ENCODE data around the gene KLHDC8B.

KLHDC8B gene

GRCh38 chr3:49163609-49164008 lies 7.8 kb upstream of the KLHDC8B start:
- no peak for TF ChIP-seq CTCF (conservative IDR thresholded peaks at IDR 0.05; ENCODE audit: control insufficient read depth, insufficient read depth, low read depth, low read length)
- H3K4me3 ChIP-seq (ENCODE audit: control insufficient read depth, low read depth, low read length), result no peak overlapping the region
- DNase-seq (ENCODE audit: low read depth), result no peak

- peak overlapping the region; percentile 90 for H3K4me3 ChIP-seq (ENCODE audit: control insufficient read depth, low read depth, low read length)
- TF ChIP-seq CTCF (conservative IDR thresholded peaks at IDR 0.05; ENCODE audit: control insufficient read depth, insufficient read depth, low read depth, low read length), result no peak
- DNase-seq (ENCODE audit: low read depth), result no peak
Measured at GRCh38 chr3:49164983-49165720, 6.2 kb upstream of the KLHDC8B start.

GRCh38 chr3:49165771-49166751 lies 5.3 kb upstream of the KLHDC8B start, which contains the start of gene CCDC71:
Gene CCDC71 (minus strand): TSS chr3:49166331. CDS start chr3:49164208, 2,123 bp downstream.
- peak within 1 kb of the TSS; percentile 90 for H3K4me3 ChIP-seq (ENCODE audit: control insufficient read depth, low read depth, low read length)
- TF ChIP-seq CTCF (conservative IDR thresholded peaks at IDR 0.05; ENCODE audit: control insufficient read depth, insufficient read depth, low read depth, low read length), result no peak
- DNase-seq (ENCODE audit: low read depth), result peak; percentile 64

- no peak for DNase-seq (ENCODE audit: low read depth)
- TF ChIP-seq CTCF (conservative IDR thresholded peaks at IDR 0.05; ENCODE audit: control insufficient read depth, insufficient read depth, low read depth, low read length), result no peak
- H3K4me3 ChIP-seq (ENCODE audit: control insufficient read depth, low read depth, low read length), result peak overlapping the region; percentile 90
Measured at GRCh38 chr3:49166752-49167556, 4.4 kb upstream of the KLHDC8B start.

DNA sequence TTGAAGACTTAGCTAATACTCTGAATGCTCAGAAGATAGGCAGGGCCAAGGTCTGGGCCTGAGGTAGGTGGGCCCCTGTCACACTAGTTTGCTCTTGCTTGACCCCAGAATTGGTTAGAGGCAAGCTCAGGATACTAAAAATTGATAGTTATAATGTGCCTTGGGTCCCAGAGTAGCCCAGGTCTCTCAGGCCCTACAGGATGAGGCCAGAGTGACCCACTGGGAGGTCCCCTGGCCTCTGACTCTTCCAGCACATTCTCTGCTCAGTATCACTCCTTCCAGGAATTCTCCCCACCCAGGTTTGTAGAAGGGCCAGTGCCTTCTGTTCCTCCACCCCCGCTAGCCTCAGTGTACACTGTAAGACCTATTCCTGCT lies 667 bp upstream of the KLHDC8B start:
- DNase-seq (ENCODE audit: low read depth), result no peak
- H3K4me3 ChIP-seq (ENCODE audit: control insufficient read depth, low read depth, low read length), result peak overlapping the region; percentile 69
- no peak for TF ChIP-seq CTCF (conservative IDR thresholded peaks at IDR 0.05; ENCODE audit: control insufficient read depth, insufficient read depth, low read depth, low read length)
